H1 (cell line): ENCODE measurements around the gene ASXL1. TPM values are rescaled to one million over a fixed set of nuclear protein-coding genes. Genes with fewer than 3 reads are reported as not detected.

ENCODE experiments used
- CBX8 ChIP-seq: fragments of 300-800, 300-1000 bp; sonication (generic); IDR thresholded peaks from 2 replicates; pipeline ENCODE4 v1.7.1; 2016; ENCODE audit warnings: low read depth, low read length, borderline replicate concordance
- CHD7 ChIP-seq: fragments of 300-600 bp; sonication (generic); IDR thresholded peaks from 2 replicates; pipeline ENCODE4 v1.7.1; 2012; ENCODE audit warnings: low read length, moderate library complexity, mild to moderate bottlenecking, inconsistent platforms; ENCODE audit not compliant: insufficient replicate concordance
- HDAC6 ChIP-seq: IDR thresholded peaks from one replicate; pipeline ENCODE4 v1.7.1; 2012; ENCODE audit warnings: low read depth, mild to moderate bottlenecking, inconsistent platforms, low read length, moderate library complexity
- JUN ChIP-seq: IDR thresholded peaks from 2 replicates; pipeline ENCODE4 v1.6.1; 2011; ENCODE audit warnings: low read depth, mild to moderate bottlenecking, improper control_type of control experiment, low read length
- JUND ChIP-seq: IDR thresholded peaks from 2 replicates; pipeline ENCODE4 v1.6.1; 2011; ENCODE audit warnings: mild to moderate bottlenecking, improper control_type of control experiment, low read length
- MAFK ChIP-seq: IDR thresholded peaks from 2 replicates; pipeline ENCODE4 v1.6.1; 2012; ENCODE audit warnings: low read depth, mild to moderate bottlenecking, improper control_type of control experiment, low read length
- SP2 ChIP-seq: IDR thresholded peaks from 2 replicates; pipeline ENCODE4 v1.6.1; 2012; ENCODE audit warnings: mild to moderate bottlenecking, low read length, inconsistent platforms
- USF2 ChIP-seq: IDR thresholded peaks from 2 replicates; pipeline ENCODE4 v1.6.1; 2011; ENCODE audit warnings: low read length, improper control_type of control experiment
- polyA plus RNA-seq, 7 experiments: library from polyadenylated mRNA; depleted of rRNA in 3 of 7; stranded (reverse) in 5 of 7; unstranded in 2 of 7; fragments of >200 nt in 5 of 7; fragments of 200-250 nt in 2 of 7; gene quantifications; 1 replicate in 5 of 7; 2 replicates in 1 of 7; 4 replicates in 1 of 7; pipeline versions ENCODE4 v1.2.1 to v1.2.3, GENCODE V29; 2011 to 2013; ENCODE audit warnings: missing spikeins in 2 of 7, mixed read lengths in 2 of 7
- total RNA-seq: library from RNA; stranded (reverse); fragmentation: NEBNext Ultra II Directional; extraction: Animal tissue kit (Norgen Biotek cat#: 25700); gene quantifications from 2 replicates; pipeline ENCODE4 v1.2.1, GENCODE V29; 2021

The ASXL1 gene
- total and polyA plus RNA-seq, 2 of the 8 experiments (the other 6 are each of a cell fraction or from before 2014, with no cell fraction given): 10.6 to 26.5 TPM

- TF ChIP-seq CHD7 (no peak), JUN (no peak), USF2 (no peak), MAFK (no peak), HDAC6 (no peak), CBX8 (no peak), JUND (no peak), SP2 (no peak)
These were observed 86.5 kb downstream of the ASXL1 start (continued) for GRCh38 chr20:32444474-32445220.
